Renal cortical epithelial cell (primary cell): Measurements from ENCODE around the gene PPIL1. TPM values are rescaled to one million over a fixed set of nuclear protein-coding genes. Genes with fewer than 3 reads are reported as not detected.
"Not testable (repeated sequence)": the region's sequence is repeated elsewhere in the genome, so short reads cannot be mapped to it uniquely, and the experiment has no call there.

Experiments used
- DNase-seq: peaks from one replicate; pipeline ENCODE4 v3.0.0-alpha.2; 2011; ENCODE audit warnings: low read depth
- total RNA-seq: library from RNA; depleted of rRNA; stranded (reverse); fragments of >200 nt; gene quantifications from 2 replicates; pipeline ENCODE4 v1.2.3, GENCODE V29; 2014

The PPIL1 gene
- total RNA-seq = 29.6 and 50.5 TPM in 2 replicates

DNA sequence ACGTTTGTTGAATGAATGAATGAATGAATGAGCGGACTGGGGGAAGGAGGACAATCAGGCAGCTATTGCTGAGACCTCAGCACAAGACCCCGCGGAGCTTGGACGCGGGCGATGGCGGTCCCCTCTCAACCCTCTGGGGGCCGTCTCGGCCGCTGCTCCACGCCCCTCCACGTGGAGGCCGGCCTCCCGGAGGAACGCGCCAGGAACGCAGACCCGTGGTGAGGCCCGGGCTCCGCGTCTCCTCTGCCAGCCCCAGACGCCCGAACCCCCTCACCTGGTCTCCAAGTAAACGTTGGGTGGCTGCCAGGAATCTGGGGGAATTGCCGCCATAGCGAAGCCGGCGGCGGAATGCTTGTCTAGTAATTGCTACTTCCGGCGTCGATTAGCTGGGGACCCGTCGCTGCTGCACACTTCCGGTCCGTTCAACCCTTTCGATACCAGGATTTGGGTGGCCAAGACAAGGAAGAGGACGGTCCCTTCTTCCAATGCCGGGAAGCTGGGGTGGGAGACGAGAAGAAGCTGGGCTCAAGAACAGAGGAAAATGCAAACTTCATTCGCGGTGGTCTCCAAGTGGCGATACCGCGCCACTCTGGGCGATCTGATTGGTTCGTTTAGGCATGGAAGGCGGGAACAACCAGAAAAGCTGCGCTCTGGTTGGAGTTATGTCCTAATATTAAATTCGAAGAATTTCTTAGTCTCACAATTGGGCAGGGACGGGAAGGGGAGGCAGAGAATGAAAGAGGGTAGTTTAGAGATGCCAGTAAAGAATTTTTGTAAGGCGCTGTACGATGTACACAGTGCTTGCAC, at the start of gene PPIL1:
Gene PPIL1 (minus strand): TSS at position 361 of the 807 bp plus-strand sequence. CDS start 31 bp downstream, at position 330.
- DNase-seq = peak; percentile 86

DNA sequence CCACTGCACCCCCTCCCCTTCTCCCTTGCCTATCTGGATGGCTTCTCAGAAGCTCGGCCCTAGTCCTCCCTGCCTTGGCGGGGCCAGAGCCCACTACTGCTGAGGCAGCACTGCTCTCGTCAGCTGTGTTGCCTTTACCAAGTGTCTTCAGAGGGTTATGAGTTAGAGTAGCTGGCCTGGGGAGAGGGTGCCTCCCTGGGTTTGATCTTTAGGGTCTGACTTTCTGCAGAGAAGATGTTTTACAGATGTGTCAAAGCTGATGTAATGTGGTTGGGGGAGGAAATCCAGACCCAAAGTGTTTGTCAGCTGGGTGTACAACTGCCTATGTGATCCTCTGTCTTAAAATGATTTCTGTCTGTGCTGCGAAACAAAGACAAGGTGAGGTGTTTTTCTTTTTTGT, 49.5 kb upstream of the PPIL1 start:
- DNase-seq = no peak

DNA sequence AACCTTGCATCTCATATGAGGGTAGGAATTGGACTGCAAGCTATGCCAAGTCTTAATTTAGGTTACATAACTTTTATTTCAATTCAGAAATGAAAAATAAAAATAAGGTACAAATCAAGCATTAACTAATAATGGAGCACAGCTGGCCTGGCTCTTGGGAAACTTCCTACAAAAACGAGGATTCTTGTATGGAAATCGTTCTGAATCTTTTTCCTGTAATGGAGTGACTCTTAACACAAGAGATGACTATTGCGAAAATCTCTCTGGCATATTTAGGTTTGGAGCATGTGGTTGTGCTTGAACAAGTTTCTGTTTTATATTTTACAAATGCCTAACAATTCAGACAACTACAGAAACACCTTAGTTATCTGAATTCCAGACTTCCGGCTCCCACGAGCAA, 45.9 kb upstream of the PPIL1 start:
- no peak for DNase-seq

DNA sequence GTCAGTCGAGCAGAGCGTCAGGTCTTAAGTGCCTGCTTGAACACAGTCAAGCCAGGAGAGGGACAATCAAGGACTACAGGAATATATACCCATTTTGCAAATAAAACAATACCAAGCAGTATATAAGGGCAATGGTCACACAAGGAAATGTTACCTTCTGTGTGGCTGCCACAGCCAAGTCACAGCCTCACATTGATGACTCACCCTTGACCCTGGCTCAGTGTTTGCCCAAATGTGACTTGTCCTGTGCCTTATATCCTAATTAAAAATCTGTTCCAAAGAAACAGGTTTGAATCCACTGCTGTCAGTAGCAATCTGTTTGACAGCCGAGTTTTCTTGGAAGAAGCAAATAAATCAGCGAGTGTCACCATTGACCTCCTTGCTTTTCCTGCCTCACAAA, 45.4 kb upstream of the PPIL1 start:
- no peak for DNase-seq

GRCh38 chr6:36917541-36918193, 43.1 kb upstream of the PPIL1 start:
- DNase-seq = no peak

DNA sequence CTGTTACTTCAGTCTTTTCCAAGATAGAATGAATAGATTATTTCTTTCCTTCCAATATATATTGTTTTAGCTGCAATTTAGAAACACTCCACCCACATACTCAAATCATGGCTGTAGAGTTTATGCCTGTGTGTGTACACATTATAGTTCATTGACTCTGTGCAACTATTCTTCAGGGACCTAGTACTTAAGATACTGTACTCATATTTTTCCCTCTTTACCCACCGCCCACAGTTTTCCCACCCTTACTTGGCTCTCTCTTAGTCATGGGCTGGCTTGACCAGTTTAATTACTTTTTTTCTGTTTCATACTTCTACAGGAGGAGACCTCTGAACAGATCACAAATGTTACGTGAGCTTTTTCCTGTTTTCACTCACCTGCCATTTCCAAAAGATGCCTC, 41.5 kb upstream of the PPIL1 start:
- peak; percentile 52 for DNase-seq

GRCh38 chr6:36915599-36915998, 41.0 kb upstream of the PPIL1 start:
- DNase-seq = no peak

GRCh38 chr6:36914227-36914794, 39.7 kb upstream of the PPIL1 start:
- peak; percentile 79 for DNase-seq

DNA sequence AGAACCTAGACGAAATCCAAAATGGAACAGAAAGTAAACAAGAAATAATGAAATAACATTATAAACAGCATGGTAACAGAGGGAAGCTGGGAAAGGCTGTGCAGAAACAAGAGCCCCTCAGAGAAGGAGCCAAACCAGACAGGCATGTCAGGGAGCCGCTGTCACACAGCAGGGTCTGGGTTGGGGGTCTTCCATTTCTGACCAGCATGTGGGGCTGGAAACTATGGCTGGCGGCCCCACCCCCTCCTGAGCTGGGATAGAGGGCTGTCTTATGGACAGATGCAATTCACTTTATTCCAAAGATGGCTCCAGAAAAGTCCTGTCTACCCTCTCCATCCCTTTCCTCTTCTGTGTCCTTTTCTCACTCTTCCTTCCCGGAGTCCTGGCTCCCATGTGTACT, 38.5 kb upstream of the PPIL1 start:
- no peak for DNase-seq

DNA sequence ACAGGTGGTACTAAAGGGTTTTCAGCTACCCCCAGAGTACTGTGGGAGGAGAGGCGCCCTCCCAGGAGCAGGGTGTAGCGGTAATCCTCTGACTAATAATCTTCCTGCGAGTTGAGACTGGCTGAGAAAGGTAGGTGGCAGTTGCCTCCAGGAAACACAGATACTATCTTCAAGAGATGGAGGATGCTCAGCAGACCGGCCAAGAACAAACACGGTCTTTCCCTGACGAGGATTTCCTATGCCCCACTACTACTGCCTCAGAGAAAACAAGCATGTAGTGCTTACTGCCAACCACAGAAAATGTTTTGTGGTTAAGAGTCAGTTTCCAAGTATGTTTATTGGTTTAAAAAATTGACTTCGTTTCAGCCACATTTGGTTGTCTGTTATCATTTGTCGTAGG, 38.0 kb upstream of the PPIL1 start:
- peak; percentile 67 for DNase-seq

DNA sequence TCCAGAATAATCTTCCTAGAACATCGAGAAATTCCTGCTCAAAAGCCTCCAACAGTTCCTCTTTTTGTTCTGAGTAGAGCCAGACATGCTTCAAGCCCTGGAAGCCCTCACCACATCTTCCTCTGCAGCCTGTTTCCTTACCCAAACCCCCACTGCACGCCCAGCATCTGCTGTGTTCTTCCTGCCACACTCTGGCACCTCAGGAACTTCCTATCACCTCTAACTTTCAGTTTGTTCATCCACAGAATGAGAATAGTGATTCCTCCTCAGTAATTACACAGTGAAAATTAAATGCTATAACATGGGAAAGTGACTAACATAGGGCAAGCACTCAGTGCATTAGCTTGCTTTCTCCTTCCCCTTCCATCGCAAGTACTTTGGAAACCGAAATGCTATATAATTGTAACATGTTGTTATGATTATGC, 37.4 kb upstream of the PPIL1 start:
- DNase-seq = no peak

GRCh38 chr6:36908747-36909146, 34.1 kb upstream of the PPIL1 start:
- DNase-seq = peak; percentile 19

DNA sequence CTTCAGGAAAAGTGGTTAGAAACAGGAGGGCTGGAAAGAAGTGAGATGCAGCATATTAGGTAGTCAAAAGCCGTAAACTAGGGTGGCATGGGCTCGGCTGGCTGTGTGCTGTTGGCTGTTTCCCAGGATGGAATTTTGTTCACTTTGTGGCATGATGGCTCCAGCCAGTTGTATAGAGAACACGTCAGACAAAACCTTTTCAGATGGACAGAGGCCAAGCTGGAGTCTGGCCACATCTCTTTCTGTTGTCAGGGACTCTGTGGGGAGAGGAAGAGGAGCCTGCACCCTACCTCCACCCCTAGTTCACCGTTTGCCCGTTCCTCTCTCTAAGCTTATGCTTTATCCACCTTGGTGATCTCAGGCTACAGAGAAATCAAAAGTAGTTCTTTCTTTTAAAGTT, 33.2 kb upstream of the PPIL1 start:
- peak; percentile 83 for DNase-seq

DNA sequence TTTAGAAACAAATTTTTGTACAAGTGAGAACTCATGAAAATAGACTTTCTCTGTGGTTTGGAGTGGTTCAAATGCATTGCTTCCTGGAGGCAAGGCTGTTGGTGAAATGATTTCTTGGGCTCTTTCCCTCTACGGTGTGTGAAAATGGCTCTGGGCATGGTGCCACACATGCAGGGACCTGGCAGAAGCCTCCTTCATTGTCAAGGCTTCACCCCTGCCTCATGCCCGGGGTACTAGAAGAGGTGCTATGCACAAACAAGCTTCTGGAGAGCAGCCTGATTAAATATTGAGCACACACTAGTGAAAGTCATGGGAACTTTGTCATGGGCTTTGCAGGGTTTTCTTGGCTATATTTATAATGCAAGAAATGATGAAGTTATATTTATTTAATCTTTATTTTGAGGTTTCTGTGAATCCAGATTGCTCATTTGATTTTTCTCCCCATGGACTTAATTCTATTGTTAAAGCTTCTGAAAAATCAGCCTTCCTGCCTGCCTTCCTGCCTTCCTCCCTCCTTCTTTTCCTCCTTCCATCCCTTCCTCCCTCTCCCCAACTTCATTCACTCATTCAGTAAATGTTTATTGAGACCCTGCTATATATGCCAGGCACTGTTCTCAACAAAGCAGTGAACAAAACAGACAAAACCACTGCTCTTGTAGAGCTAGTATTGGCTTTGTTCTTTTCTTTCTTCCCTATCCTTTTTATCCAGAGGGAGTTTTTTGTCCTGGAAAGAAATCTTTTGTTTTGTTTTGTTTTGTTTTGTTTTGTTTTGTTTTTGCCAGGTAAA, 32.1 kb upstream of the PPIL1 start:
- DNase-seq = peak; percentile 45

GRCh38 chr6:36904851-36905393, 30.3 kb upstream of the PPIL1 start:
- no peak for DNase-seq

- DNase-seq = no peak
Observed at GRCh38 chr6:36904114-36904513, 29.5 kb upstream of the PPIL1 start.

- DNase-seq = no peak
Observed at GRCh38 chr6:36897609-36898008, 23.0 kb upstream of the PPIL1 start.

- DNase-seq = peak; percentile 81
Observed at GRCh38 chr6:36893976-36894932, 19.7 kb upstream of the PPIL1 start.

- DNase-seq = not testable (repeated sequence)
Observed at GRCh38 chr6:36891153-36891552, 16.6 kb upstream of the PPIL1 start.

DNA sequence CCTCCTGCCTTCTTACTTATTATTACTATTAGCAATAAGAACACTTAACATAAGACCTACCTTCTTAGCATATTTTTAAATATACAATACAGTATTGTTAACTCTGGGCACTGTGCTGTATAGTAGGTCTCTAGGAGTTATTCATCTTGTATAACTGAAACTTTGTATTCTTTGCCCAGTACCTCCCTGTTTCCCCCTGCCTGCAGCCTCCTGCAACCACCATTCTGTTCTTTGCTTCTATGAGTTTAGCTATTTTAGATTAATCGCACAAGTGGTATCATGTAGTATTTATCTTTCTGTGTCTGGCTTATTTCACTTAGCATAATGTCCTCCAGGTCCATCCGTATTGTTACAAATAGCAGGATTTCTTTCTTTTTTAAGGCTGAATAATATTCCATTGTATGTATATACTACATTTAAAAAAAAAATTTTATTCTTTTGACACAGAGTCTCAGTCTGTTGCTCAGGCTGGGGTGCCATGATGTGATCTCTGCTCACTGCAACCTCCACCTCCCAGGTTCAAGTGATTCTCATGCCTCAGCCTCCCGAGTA, 15.6 kb upstream of the PPIL1 start:
- no peak for DNase-seq
